ENCODE measurements around the gene ZNF576.
A peak's percentile ranks its signal among the peaks of the same experiment; 100 is the strongest.
"Not testable (repeated sequence)": the region's sequence is repeated elsewhere in the genome, so short reads cannot be mapped to it uniquely, and the experiment has no call there.

ZNF576 gene

GRCh38 chr19:43575156-43575950 lies 21.0 kb upstream of the ZNF576 start, which contains the start of the genes PINLYP and XRCC1:
Gene PINLYP (plus strand): TSS chr19:43575801. CDS start chr19:43577192, 1,391 bp downstream.
Gene XRCC1 (minus strand): TSS chr19:43575527. CDS start chr19:43575458, 69 bp downstream.
- DNase-seq = peak; percentile 100

- no peak for DNase-seq
These were observed 20.2 kb upstream of the ZNF576 start for GRCh38 chr19:43575955-43576878.

- DNase-seq = no peak
These were observed 17.6 kb upstream of the ZNF576 start for GRCh38 chr19:43578787-43579186.

GRCh38 chr19:43581467-43581866 lies 14.9 kb upstream of the ZNF576 start:
- DNase-seq = no peak

GRCh38 chr19:43582495-43582894 lies 13.9 kb upstream of the ZNF576 start:
- no peak for DNase-seq

GRCh38 chr19:43584484-43584883 lies 11.9 kb upstream of the ZNF576 start:
- DNase-seq = no peak

GRCh38 chr19:43586346-43586745 lies 10.0 kb upstream of the ZNF576 start:
- DNase-seq = no peak

GRCh38 chr19:43587029-43587428 lies 9.4 kb upstream of the ZNF576 start:
- DNase-seq = not testable (repeated sequence)

- DNase-seq = no peak
These were observed 7.1 kb upstream of the ZNF576 start for GRCh38 chr19:43589277-43589676.

- DNase-seq = no peak
These were observed 6.7 kb upstream of the ZNF576 start for GRCh38 chr19:43589678-43590077.

- DNase-seq = no peak
These were observed 4.3 kb upstream of the ZNF576 start for GRCh38 chr19:43591904-43592772.

- DNase-seq = no peak
These were observed 3.5 kb upstream of the ZNF576 start for GRCh38 chr19:43592800-43593350.

GRCh38 chr19:43594081-43594697 lies 2.2 kb upstream of the ZNF576 start:
- no peak for DNase-seq

GRCh38 chr19:43594710-43595604 lies 1.4 kb upstream of the ZNF576 start:
- peak; percentile 82 for DNase-seq

- peak; percentile 59 for DNase-seq
These were observed 793 bp upstream of the ZNF576 start for GRCh38 chr19:43595605-43595998.

- peak; percentile 56 for DNase-seq
These were observed 557 bp downstream of the ZNF576 start for GRCh38 chr19:43596842-43597461.

GRCh38 chr19:43597876-43598275 lies 1.5 kb downstream of the ZNF576 start:
- DNase-seq = no peak

- no peak for DNase-seq
These were observed 2.2 kb downstream of the ZNF576 start for GRCh38 chr19:43598445-43599240.

GRCh38 chr19:43599635-43600295 lies 3.4 kb downstream of the ZNF576 start:
- no peak for DNase-seq

Data from NCI-H82 (cell line).